T follicular helper cell (primary cell): Measurements from ENCODE around the gene TUBA4A.
A peak's percentile ranks its signal among the peaks of the same experiment; 100 is the strongest.
"Not testable (repeated sequence)": the region's sequence is repeated elsewhere in the genome, so short reads cannot be mapped to it uniquely, and the experiment has no call there.

Experiments
- DNase-seq: peaks from one replicate; pipeline ENCODE4 v3.0.0-alpha.2; 2020; ENCODE audit warnings: low read depth
- total RNA-seq, 2 experiments: gene quantifications; one replicate each; lab custom pipeline; 2026; lab: John Stamatoyannopoulos, UW

TUBA4A gene
- total RNA-seq = 102 to 117 reads per million in 2 experiments

GRCh38 chr2:219253753-219254589 lies at the start of gene TUBA4A:
Gene TUBA4A, minus strand, starts transcription at chr2:219253918. Its CDS starts 60 bp downstream, at chr2:219253858.
- DNase-seq = peak; percentile 90

- DNase-seq = no peak
Observed at GRCh38 chr2:219302412-219302968, 48.8 kb upstream of the TUBA4A start.

- DNase-seq = no peak
Observed at GRCh38 chr2:219300022-219300421, 46.3 kb upstream of the TUBA4A start.

GRCh38 chr2:219299372-219299760 lies 45.6 kb upstream of the TUBA4A start:
- no peak for DNase-seq

- DNase-seq = peak; percentile 81
Observed at GRCh38 chr2:219298759-219299371, 45.1 kb upstream of the TUBA4A start.

- DNase-seq = no peak
Observed at GRCh38 chr2:219297766-219298456, 44.2 kb upstream of the TUBA4A start.

GRCh38 chr2:219296631-219297391 lies 43.1 kb upstream of the TUBA4A start:
- DNase-seq = no peak

- no peak for DNase-seq
Observed at GRCh38 chr2:219296142-219296541, 42.4 kb upstream of the TUBA4A start.

GRCh38 chr2:219294356-219295351 lies 40.9 kb upstream of the TUBA4A start:
- peak; percentile 82 for DNase-seq

GRCh38 chr2:219293736-219294231 lies 40.1 kb upstream of the TUBA4A start:
- DNase-seq = no peak

- DNase-seq = no peak
Observed at GRCh38 chr2:219292616-219293015, 38.9 kb upstream of the TUBA4A start.

GRCh38 chr2:219291910-219292490 lies 38.3 kb upstream of the TUBA4A start:
- no peak for DNase-seq

GRCh38 chr2:219291394-219291793 lies 37.7 kb upstream of the TUBA4A start:
- no peak for DNase-seq

GRCh38 chr2:219290381-219291171 lies 36.9 kb upstream of the TUBA4A start:
- no peak for DNase-seq

GRCh38 chr2:219289537-219290361 lies 36.0 kb upstream of the TUBA4A start:
- no peak for DNase-seq

GRCh38 chr2:219289195-219289536 lies 35.4 kb upstream of the TUBA4A start:
- no peak for DNase-seq

GRCh38 chr2:219287580-219288265 lies 34.0 kb upstream of the TUBA4A start:
- no peak for DNase-seq

GRCh38 chr2:219287116-219287440 lies 33.4 kb upstream of the TUBA4A start:
- not testable (repeated sequence) for DNase-seq
